SK-N-MC (cell line): Measurements from ENCODE around the gene IRF9.

ENCODE experiments used
- DNase-seq: peaks from one replicate; pipeline ENCODE4 v3.0.0-alpha.2; 2011; ENCODE audit warnings: low read depth, low spot score
- H3K27ac ChIP-seq: fragments of 200-600 bp; sonication (generic); 2 replicates; pipeline ENCODE4 v1.5.1; 2016; ENCODE audit warnings: mixed run types
- H3K36me3 ChIP-seq: fragments of 200-600 bp; sonication (generic); 2 replicates; pipeline ENCODE4 v1.6.1; 2017; ENCODE audit warnings: antibody characterized with exemption, low read length, mixed read lengths; ENCODE audit not compliant: insufficient read depth
- H3K4me3 ChIP-seq: fragments of 200-600 bp; sonication (generic); 2 replicates; pipeline ENCODE4 v1.5.1; 2016
- H3K9ac ChIP-seq: fragments of 200-600 bp; sonication (generic); 2 replicates; pipeline ENCODE4 v1.8.0; 2017; ENCODE audit warnings: mixed run types, mixed read lengths; ENCODE audit not compliant: insufficient read length
- H3K9me3 ChIP-seq: fragments of 200-600 bp; sonication (generic); 2 replicates; pipeline ENCODE4 v1.6.1; 2017; ENCODE audit warnings: low read depth, mild to moderate bottlenecking, antibody characterized with exemption, low read length, moderate library complexity, mixed read lengths
- EZH2 ChIP-seq: fragments of 200-600 bp; sonication (generic); IDR thresholded peaks from one replicate; pipeline ENCODE4 v1.6.1; 2017; ENCODE audit warnings: antibody characterized with exemption
- FOXP2 ChIP-seq: optimal IDR thresholded peaks from 2 replicates; pipeline ENCODE3; 2011; ENCODE audit warnings: mild to moderate bottlenecking, moderate library complexity; ENCODE audit not compliant: insufficient read depth; ENCODE audit errors: extremely low read length, control extremely low read depth
- POLR2AphosphoS5 ChIP-seq: IDR thresholded peaks from 2 replicates; pipeline ENCODE4 v1.6.1; 2012; ENCODE audit warnings: mild to moderate bottlenecking, low read depth, low read length, borderline replicate concordance

Gene IRF9

GRCh38 chr14:24145219-24145618 lies 15.8 kb upstream of the IRF9 start:
- no peak overlapping the region for H3K9ac ChIP-seq
- H3K4me3 ChIP-seq: no peak overlapping the region
- H3K27ac ChIP-seq: no peak overlapping the region
- DNase-seq: no peak
- TF ChIP-seq POLR2AphosphoS5 (no peak), FOXP2 (no peak), EZH2 (no peak)
- no peaks in the 10 kb centered on the region for H3K9me3 ChIP-seq
- peaks cover 9% of the 10 kb centered on the region; the same call in 1 of the 2 replicates for H3K36me3 ChIP-seq

GRCh38 chr14:24145690-24146452 lies 15.2 kb upstream of the IRF9 start:
- H3K9ac ChIP-seq: peak overlapping the region; percentile 79
- peak overlapping the region; percentile 99 for H3K4me3 ChIP-seq
- DNase-seq: no peak
- no peak for TF ChIP-seq EZH2
- TF ChIP-seq POLR2AphosphoS5: no peak
- TF ChIP-seq FOXP2: no peak
- no peaks in the 10 kb centered on the region for H3K9me3 ChIP-seq
- H3K36me3 ChIP-seq: peaks cover 16% of the 10 kb centered on the region; the same call in 1 of the 2 replicates
- H3K27ac ChIP-seq: no peak overlapping the region

GRCh38 chr14:24146453-24146977 lies 14.6 kb upstream of the IRF9 start, which contains the start of gene PSME2:
Gene PSME2 (minus strand): TSS chr14:24146610. CDS start chr14:24146581, 29 bp downstream.
- TF ChIP-seq FOXP2 (no peak), EZH2 (no peak), POLR2AphosphoS5 (no peak; the same call in 1 of the 2 replicates)
- H3K4me3 ChIP-seq: peak within 1 kb of the TSS; percentile 99
- peak within 1 kb of the TSS; percentile 79 for H3K9ac ChIP-seq
- no peak for DNase-seq
- no peaks in the 10 kb centered on the region for H3K9me3 ChIP-seq
- H3K27ac ChIP-seq: peak within 1 kb of the TSS; percentile 62; the same call in 1 of the 2 replicates
- H3K36me3 ChIP-seq: peaks cover 22% of the 10 kb centered on the region; the same call in 1 of the 2 replicates

GRCh38 chr14:24146978-24147760 lies 13.9 kb upstream of the IRF9 start, which contains the start of gene RNF31:
Gene RNF31 (plus strand): TSS chr14:24147498. CDS start chr14:24147699, 201 bp downstream.
- Histone ChIP-seq H3K9me3 (no peaks in the 10 kb centered on the region), H3K9ac (peak within 1 kb of the TSS; percentile 79), H3K27ac (peak within 1 kb of the TSS; percentile 62; the same call in 1 of the 2 replicates), H3K36me3 (peaks cover 28% of the 10 kb centered on the region; the same call in 1 of the 2 replicates), H3K4me3 (peak within 1 kb of the TSS; percentile 99)
- no peak for TF ChIP-seq FOXP2
- peak; percentile 83 for TF ChIP-seq POLR2AphosphoS5
- peak; percentile 87 for DNase-seq

GRCh38 chr14:24147761-24148428 lies 13.2 kb upstream of the IRF9 start:
- H3K9ac ChIP-seq: peak overlapping the region; percentile 79
- no peaks in the 10 kb centered on the region for H3K9me3 ChIP-seq
- DNase-seq: no peak
- H3K27ac ChIP-seq: no peak overlapping the region
- H3K36me3 ChIP-seq: peaks cover 28% of the 10 kb centered on the region; the same call in 1 of the 2 replicates
- no peak for TF ChIP-seq EZH2
- TF ChIP-seq POLR2AphosphoS5: no peak
- H3K4me3 ChIP-seq: peak overlapping the region; percentile 99

GRCh38 chr14:24149302-24149969 lies 11.6 kb upstream of the IRF9 start:
- H3K36me3 ChIP-seq: peaks cover 28% of the 10 kb centered on the region; the same call in 1 of the 2 replicates
- H3K9me3 ChIP-seq: no peaks in the 10 kb centered on the region
- no peak overlapping the region for H3K4me3 ChIP-seq
- H3K27ac ChIP-seq: no peak overlapping the region
- no peak overlapping the region for H3K9ac ChIP-seq
- DNase-seq: no peak
- TF ChIP-seq EZH2 (no peak), POLR2AphosphoS5 (no peak), FOXP2 (no peak)

GRCh38 chr14:24150061-24150460 lies 11.0 kb upstream of the IRF9 start:
- DNase-seq: no peak
- H3K36me3 ChIP-seq: peaks cover 34% of the 10 kb centered on the region; the same call in 1 of the 2 replicates

More at GRCh38 chr14:24150061-24150460, 11.0 kb upstream of the IRF9 start:
- Histone ChIP-seq H3K9me3 (no peaks in the 10 kb centered on the region), H3K9ac (no peak overlapping the region), H3K4me3 (no peak overlapping the region), H3K27ac (no peak overlapping the region)
- TF ChIP-seq POLR2AphosphoS5 (no peak), EZH2 (no peak), FOXP2 (no peak)
